ENCODE data around the gene SLC39A11. TPM values are rescaled to one million over a fixed set of nuclear protein-coding genes. Genes with fewer than 3 reads are reported as not detected.
A peak's percentile ranks its signal among the peaks of the same experiment; 100 is the strongest.
"Not testable (repeated sequence)": the region's sequence is repeated elsewhere in the genome, so short reads cannot be mapped to it uniquely, and the experiment has no call there.

The SLC39A11 gene
- total and polyA plus RNA-seq, 4 donors, result 4.6 to 23.3 (median 11.4) TPM

DNA sequence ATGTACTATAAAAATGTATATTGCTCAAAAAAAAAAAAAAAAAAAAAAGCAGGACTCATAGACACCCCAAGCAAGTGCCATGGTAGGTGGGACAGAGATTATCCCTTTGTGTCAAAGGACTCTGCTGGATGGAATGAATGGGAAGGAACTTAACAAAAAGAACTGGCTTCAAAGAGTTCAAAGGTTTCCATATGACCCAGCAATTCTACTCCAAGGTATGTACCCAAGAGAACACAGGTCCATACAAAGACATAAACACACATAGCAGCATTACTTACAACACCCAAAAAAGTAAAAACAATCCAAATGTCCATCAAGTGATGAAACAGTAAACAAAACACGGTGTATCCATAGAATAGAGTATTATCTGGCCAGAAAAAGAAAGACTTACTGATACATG is 255.2 kb downstream of the SLC39A11 start:
- H3K9me3 ChIP-seq (ENCODE audit: control insufficient read depth, insufficient read depth, low read length), result peaks cover 3% of the 10 kb centered on the region
- no peak overlapping the region for H3K27ac ChIP-seq (ENCODE audit: low read depth, low read length)
- DNase-seq (ENCODE audit: low read depth in 4 of 6, low spot score in 6 of 6), result no peak
- H3K36me3 ChIP-seq (ENCODE audit: control insufficient read depth, insufficient read depth, low read length), result no peaks in the 10 kb centered on the region
- WGBS (ENCODE audit: insufficient coverage), result no CpG with 5 or more reads among the region's 1 CpG
- H3K27me3 ChIP-seq (ENCODE audit: control insufficient read depth, insufficient read depth, low read length), result no peaks in the 10 kb centered on the region
- H3K4me3 ChIP-seq (ENCODE audit: low read depth, low read length), result no peak overlapping the region
- no peaks in the 10 kb centered on the region for H3K4me1 ChIP-seq (ENCODE audit: control insufficient read depth, insufficient read depth, low read length)

DNA sequence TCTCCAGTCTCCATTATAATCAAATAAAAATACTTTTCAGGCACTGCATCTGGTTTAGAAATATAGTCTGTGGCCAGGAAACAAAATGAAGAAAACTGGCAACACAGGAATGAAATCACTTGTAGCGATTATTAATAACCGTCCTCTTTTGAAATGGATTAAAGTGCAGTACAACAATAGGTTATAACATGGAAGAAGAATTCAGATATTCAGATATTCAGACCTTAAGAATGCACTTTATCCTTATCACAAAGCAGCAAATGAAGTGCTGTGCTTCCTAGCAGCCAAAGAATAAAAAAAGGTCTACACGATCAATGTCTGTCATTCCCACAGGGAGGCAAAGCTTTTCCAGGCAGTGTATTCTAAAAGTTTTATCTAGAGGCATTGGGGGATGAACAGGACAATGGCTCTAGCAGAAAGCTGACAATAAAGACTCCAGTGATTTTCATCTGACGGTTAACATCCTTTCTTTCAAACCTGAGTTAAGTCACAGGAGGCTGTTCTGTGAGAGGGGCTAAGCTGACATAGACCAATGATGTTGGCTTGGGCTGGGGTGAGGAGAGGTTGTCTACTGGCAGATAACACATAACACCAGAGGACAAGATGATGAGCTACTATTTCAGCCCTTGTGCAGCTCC is 259.2 kb downstream of the SLC39A11 start:
- H3K9me3 ChIP-seq (ENCODE audit: control insufficient read depth, insufficient read depth, low read length), result no peaks in the 10 kb centered on the region
- no peak for DNase-seq (ENCODE audit: low read depth in 4 of 6, low spot score in 6 of 6)
- no peak overlapping the region for H3K27ac ChIP-seq (ENCODE audit: low read depth, low read length)
- H3K4me3 ChIP-seq (ENCODE audit: low read depth, low read length), result no peak overlapping the region
- H3K4me1 ChIP-seq (ENCODE audit: control insufficient read depth, insufficient read depth, low read length), result no peaks in the 10 kb centered on the region
- WGBS (ENCODE audit: insufficient coverage), result no CpG with 5 or more reads among the region's 4 CpGs
- peaks cover 2% of the 10 kb centered on the region for H3K27me3 ChIP-seq (ENCODE audit: control insufficient read depth, insufficient read depth, low read length)
- no peaks in the 10 kb centered on the region for H3K36me3 ChIP-seq (ENCODE audit: control insufficient read depth, insufficient read depth, low read length)

DNA sequence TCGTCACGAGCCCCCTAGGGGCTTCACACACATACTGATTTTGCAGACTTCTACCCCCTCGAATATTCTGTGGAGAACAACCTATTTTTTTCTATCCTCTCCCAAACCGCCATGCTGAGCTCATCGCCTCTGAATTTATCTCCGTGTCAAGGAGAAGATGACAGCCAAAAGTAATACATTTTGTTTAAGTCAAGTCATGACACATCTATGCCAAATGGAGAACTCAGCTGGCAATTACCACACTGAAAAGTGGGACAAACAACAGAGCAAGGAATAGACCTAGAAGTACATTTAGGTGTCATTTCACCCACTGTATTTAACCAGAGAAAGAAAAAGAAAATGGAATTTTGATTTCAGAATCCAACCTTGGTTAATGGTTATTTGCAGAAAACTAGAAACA is 260.2 kb downstream of the SLC39A11 start:
- 100% methylated on average over 2 of the region's 6 CpGs for WGBS (ENCODE audit: insufficient coverage)
- no peak overlapping the region for H3K27ac ChIP-seq (ENCODE audit: low read depth, low read length)

DNA sequence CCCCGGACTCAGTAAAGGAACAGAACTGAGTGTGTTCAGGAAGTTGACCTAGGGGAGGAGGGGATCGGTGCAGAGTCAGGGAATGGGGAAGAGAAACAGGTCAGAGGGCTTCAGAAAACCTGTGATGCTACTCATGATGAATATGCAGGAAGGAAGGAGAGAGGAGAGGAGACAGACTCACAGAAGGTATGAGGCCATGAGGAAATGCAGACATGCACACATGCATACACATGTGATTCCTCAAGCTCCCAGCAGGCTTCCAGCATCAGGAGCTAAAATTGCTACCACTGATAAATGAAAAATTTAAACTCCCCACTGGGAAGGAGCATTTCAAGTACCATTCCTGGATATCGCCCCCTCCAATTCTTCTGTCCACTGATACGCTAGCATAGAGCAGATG is 262.6 kb downstream of the SLC39A11 start:
- peaks cover 2% of the 10 kb centered on the region for H3K27me3 ChIP-seq (ENCODE audit: control insufficient read depth, insufficient read depth, low read length)
- H3K4me1 ChIP-seq (ENCODE audit: control insufficient read depth, insufficient read depth, low read length), result no peaks in the 10 kb centered on the region
- peaks cover 7% of the 10 kb centered on the region for H3K9me3 ChIP-seq (ENCODE audit: control insufficient read depth, insufficient read depth, low read length)
- no peak for DNase-seq (ENCODE audit: low read depth in 4 of 6, low spot score in 6 of 6)
- 80% methylated on average over 2 of the region's 4 CpGs for WGBS (ENCODE audit: insufficient coverage)
- H3K4me3 ChIP-seq (ENCODE audit: low read depth, low read length), result no peak overlapping the region
- H3K27ac ChIP-seq (ENCODE audit: low read depth, low read length), result no peak overlapping the region
- H3K36me3 ChIP-seq (ENCODE audit: control insufficient read depth, insufficient read depth, low read length), result no peaks in the 10 kb centered on the region

More for the DNA sequence above, 260.2 kb downstream of the SLC39A11 start:
- Histone ChIP-seq H3K27me3 (ENCODE audit: control insufficient read depth, insufficient read depth, low read length) (peaks cover 2% of the 10 kb centered on the region), H3K4me3 (ENCODE audit: low read depth, low read length) (no peak overlapping the region), H3K4me1 (ENCODE audit: control insufficient read depth, insufficient read depth, low read length) (no peaks in the 10 kb centered on the region), H3K36me3 (ENCODE audit: control insufficient read depth, insufficient read depth, low read length) (no peaks in the 10 kb centered on the region), H3K9me3 (ENCODE audit: control insufficient read depth, insufficient read depth, low read length) (no peaks in the 10 kb centered on the region)
- DNase-seq (ENCODE audit: low read depth in 4 of 6, low spot score in 6 of 6), result no peak

DNA sequence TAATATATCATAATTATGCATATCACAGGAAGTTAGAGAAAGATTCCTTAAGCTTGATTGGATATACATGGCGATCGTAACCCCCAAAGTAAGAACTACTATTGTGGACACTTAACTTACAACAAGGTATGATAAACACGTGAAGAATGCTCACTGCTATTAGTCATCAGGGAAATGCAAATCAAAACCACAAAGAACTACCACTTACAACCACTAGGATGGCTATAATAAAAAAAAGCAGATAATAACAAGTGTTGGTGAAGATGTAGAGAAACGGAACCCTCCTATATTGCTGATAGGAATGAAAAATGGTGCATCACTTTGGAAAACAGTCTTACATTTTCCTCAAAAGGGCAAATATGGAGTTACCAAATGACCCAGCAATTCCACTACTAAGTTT is 265.9 kb downstream of the SLC39A11 start:
- Histone ChIP-seq H3K4me1 (ENCODE audit: control insufficient read depth, insufficient read depth, low read length) (no peaks in the 10 kb centered on the region), H3K27ac (ENCODE audit: low read depth, low read length) (no peak overlapping the region), H3K4me3 (ENCODE audit: low read depth, low read length) (no peak overlapping the region), H3K9me3 (ENCODE audit: control insufficient read depth, insufficient read depth, low read length) (peaks cover 7% of the 10 kb centered on the region), H3K27me3 (ENCODE audit: control insufficient read depth, insufficient read depth, low read length) (no peaks in the 10 kb centered on the region), H3K36me3 (ENCODE audit: control insufficient read depth, insufficient read depth, low read length) (no peaks in the 10 kb centered on the region)
- no peak for DNase-seq (ENCODE audit: low read depth in 4 of 6, low spot score in 6 of 6)
- WGBS (ENCODE audit: insufficient coverage), result no CpG with 5 or more reads among the region's 4 CpGs

DNA sequence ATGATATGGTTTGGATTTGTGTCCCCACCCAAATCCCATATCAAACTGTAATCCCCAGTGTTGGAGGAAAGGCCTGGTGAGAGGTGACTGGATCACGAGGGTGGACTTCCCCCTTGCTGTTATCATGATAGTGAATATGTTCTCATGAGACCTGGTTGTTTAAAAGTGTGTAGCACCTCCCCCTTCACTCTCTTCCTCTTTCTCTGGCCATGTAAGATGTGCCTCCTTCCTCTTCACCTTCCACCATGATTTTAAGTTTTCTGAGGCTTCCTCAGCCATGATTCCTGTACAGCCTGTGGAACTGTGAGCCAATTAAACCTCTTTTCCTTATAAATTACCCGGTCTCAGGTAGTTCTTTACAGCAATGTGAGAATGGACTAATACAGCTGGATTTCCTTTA is 266.4 kb downstream of the SLC39A11 start:
- no CpG with 5 or more reads among the region's 2 CpGs for WGBS (ENCODE audit: insufficient coverage)
- H3K4me1 ChIP-seq (ENCODE audit: control insufficient read depth, insufficient read depth, low read length); DNase-seq (ENCODE audit: low read depth in 4 of 6, low spot score in 6 of 6); H3K27ac ChIP-seq (ENCODE audit: low read depth, low read length); H3K27me3 ChIP-seq (ENCODE audit: control insufficient read depth, insufficient read depth, low read length); H3K36me3 ChIP-seq (ENCODE audit: control insufficient read depth, insufficient read depth, low read length); H3K9me3 ChIP-seq (ENCODE audit: control insufficient read depth, insufficient read depth, low read length); H3K4me3 ChIP-seq (ENCODE audit: low read depth, low read length): not testable (repeated sequence)

DNA sequence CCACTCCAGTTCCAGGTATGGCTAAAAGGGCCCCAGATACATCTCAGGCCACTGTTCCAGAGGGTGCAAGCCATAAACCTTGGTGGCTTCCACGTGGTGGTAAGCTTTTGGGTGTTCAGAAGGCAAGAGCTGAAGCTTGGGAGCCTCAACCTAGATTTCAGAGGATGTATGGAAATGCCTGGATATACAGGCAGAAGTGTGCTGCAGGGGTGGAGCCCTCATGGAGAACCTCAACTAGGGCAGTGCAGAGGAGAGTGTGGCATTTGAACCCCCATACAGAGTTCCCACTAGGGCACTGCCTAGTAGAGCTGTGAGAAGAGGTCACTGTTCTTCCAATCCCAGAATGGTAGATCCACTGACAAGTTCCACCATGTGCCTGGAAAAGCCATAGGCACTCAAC is 267.3 kb downstream of the SLC39A11 start:
- Histone ChIP-seq H3K27ac (ENCODE audit: low read depth, low read length) (no peak overlapping the region), H3K4me3 (ENCODE audit: low read depth, low read length) (no peak overlapping the region), H3K27me3 (ENCODE audit: control insufficient read depth, insufficient read depth, low read length) (no peaks in the 10 kb centered on the region), H3K36me3 (ENCODE audit: control insufficient read depth, insufficient read depth, low read length) (no peaks in the 10 kb centered on the region), H3K4me1 (ENCODE audit: control insufficient read depth, insufficient read depth, low read length) (no peaks in the 10 kb centered on the region), H3K9me3 (ENCODE audit: control insufficient read depth, insufficient read depth, low read length) (peaks cover 7% of the 10 kb centered on the region)
- 25% methylated on average over 1 of the region's 1 CpG for WGBS (ENCODE audit: insufficient coverage)
- no peak for DNase-seq (ENCODE audit: low read depth in 4 of 6, low spot score in 6 of 6)

DNA sequence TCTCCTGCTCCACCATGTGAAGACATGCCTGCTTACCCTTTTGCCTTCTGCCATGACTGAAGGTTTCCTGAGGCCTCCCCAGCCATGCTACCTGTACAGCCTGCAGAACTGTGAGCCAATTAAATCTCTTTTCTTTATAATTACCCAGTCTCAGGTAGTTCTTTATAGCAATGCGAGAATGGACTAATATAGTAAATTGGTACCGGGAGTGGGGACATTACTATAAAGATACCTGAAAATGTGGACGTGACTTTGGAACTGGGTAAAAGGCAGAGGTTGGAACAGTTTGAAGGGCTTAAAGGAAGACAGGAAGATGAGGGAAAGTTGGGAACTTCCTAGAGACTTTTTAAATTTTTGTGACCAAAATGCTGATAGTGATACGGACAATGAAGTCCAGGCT is 268.2 kb downstream of the SLC39A11 start:
- H3K9me3 ChIP-seq (ENCODE audit: control insufficient read depth, insufficient read depth, low read length); H3K36me3 ChIP-seq (ENCODE audit: control insufficient read depth, insufficient read depth, low read length); H3K4me1 ChIP-seq (ENCODE audit: control insufficient read depth, insufficient read depth, low read length); H3K27me3 ChIP-seq (ENCODE audit: control insufficient read depth, insufficient read depth, low read length); DNase-seq (ENCODE audit: low read depth in 4 of 6, low spot score in 6 of 6); H3K27ac ChIP-seq (ENCODE audit: low read depth, low read length); H3K4me3 ChIP-seq (ENCODE audit: low read depth, low read length): not testable (repeated sequence)
- 100% methylated on average over 4 of the region's 4 CpGs for WGBS (ENCODE audit: insufficient coverage)

DNA sequence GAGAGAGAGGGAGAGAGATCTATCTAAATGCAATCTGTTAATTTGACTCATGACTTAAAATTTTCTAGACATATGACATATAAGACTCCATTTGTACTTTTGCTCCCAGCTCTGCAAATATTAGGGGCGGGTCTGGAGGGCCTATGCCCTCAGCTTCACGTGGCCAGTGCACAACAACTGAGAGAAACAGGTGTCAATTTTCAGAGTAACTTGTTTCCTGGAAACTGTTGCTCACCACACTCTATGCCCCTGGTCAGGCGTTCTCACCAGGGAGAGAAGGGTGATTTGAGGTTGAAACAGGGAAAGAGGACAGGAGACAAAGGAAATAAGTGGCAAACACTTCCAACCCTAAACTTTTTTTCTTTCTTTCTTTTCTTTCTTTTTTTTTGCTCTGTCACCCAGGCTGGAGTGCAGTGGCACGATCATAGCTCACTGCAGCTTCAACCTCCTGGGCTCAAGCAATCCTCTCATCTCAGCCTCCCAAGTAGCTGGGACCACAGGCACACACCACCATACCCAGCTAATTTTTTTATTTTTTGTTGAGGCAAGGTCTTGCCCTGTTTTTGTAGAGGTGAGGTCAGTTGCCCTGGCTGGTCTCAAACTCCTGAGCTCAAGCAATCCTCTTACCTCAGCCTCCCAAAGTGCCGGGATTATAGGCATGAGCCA is 270.0 kb downstream of the SLC39A11 start:
- Histone ChIP-seq H3K4me1 (ENCODE audit: control insufficient read depth, insufficient read depth, low read length) (no peaks in the 10 kb centered on the region), H3K36me3 (ENCODE audit: control insufficient read depth, insufficient read depth, low read length) (no peaks in the 10 kb centered on the region), H3K27ac (ENCODE audit: low read depth, low read length) (no peak overlapping the region), H3K27me3 (ENCODE audit: control insufficient read depth, insufficient read depth, low read length) (no peaks in the 10 kb centered on the region), H3K4me3 (ENCODE audit: low read depth, low read length) (no peak overlapping the region), H3K9me3 (ENCODE audit: control insufficient read depth, insufficient read depth, low read length) (peaks cover 7% of the 10 kb centered on the region)
- no peak for DNase-seq (ENCODE audit: low read depth in 4 of 6, low spot score in 6 of 6)
- 100% methylated on average over 1 of the region's 5 CpGs for WGBS (ENCODE audit: insufficient coverage)

DNA sequence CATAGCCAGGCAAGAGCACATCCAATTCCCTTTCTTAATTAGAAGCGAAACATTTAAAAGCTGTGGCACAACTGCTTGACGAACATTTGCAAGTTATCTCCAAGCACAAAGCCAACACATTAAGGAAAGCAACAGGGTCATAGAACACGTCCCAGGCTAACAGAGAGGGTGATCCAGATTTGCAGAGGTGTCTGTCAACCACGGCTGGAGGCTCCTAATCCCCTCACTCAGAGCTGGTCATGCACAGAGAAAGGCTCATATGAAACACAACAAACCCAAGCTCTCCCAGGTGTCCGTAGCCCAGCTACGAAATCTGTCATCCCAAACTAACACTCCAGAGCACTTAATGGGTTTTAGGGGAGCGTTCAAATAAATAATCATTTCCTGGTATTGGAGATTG is 276.1 kb downstream of the SLC39A11 start:
- no peaks in the 10 kb centered on the region for H3K4me1 ChIP-seq (ENCODE audit: control insufficient read depth, insufficient read depth, low read length)
- 31% methylated on average over 2 of the region's 7 CpGs for WGBS (ENCODE audit: insufficient coverage)
- no peak overlapping the region for H3K4me3 ChIP-seq (ENCODE audit: low read depth, low read length)
- no peaks in the 10 kb centered on the region for H3K9me3 ChIP-seq (ENCODE audit: control insufficient read depth, insufficient read depth, low read length)
- no peak overlapping the region for H3K27ac ChIP-seq (ENCODE audit: low read depth, low read length)
- no peaks in the 10 kb centered on the region for H3K36me3 ChIP-seq (ENCODE audit: control insufficient read depth, insufficient read depth, low read length)
- H3K27me3 ChIP-seq (ENCODE audit: control insufficient read depth, insufficient read depth, low read length), result no peaks in the 10 kb centered on the region
- peak in 1 of 6 donors; percentile 21 for DNase-seq (ENCODE audit: low read depth in 4 of 6, low spot score in 6 of 6)
